Embryonic facial prominence (tissue), 1 donor: ENCODE data around the gene BATF2.
A peak's percentile ranks its signal among the peaks of the same experiment; 100 is the strongest.
"Not testable (repeated sequence)": the region's sequence is repeated elsewhere in the genome, so short reads cannot be mapped to it uniquely, and the experiment has no call there.

Source experiments
- DNase-seq: peaks from one replicate; pipeline ENCODE4 v3.0.0-alpha.2; 2016; ENCODE audit errors: extremely low spot score

The BATF2 gene

GRCh38 chr11:64996710-64997380 lies at the start of gene BATF2:
TSS of gene BATF2 (minus strand) at chr11:64996971. CDS start at chr11:64996914, 57 bp downstream.
- DNase-seq: no peak

GRCh38 chr11:65045728-65046127 lies 49.0 kb upstream of the BATF2 start:
- no peak for DNase-seq

GRCh38 chr11:65045061-65045460 lies 48.3 kb upstream of the BATF2 start:
- no peak for DNase-seq

GRCh38 chr11:65043881-65044501 lies 47.2 kb upstream of the BATF2 start:
- no peak for DNase-seq

GRCh38 chr11:65042891-65043290 lies 46.1 kb upstream of the BATF2 start:
- no peak for DNase-seq

- peak; percentile 68 for DNase-seq
Observed at GRCh38 chr11:65040847-65041622, 44.3 kb upstream of the BATF2 start, which contains the start of gene SAC3D1. TSS of gene SAC3D1 (plus strand) at chr11:65041210. CDS start at chr11:65041293, 83 bp downstream.

- no peak for DNase-seq
Observed at GRCh38 chr11:65040520-65040846, 43.7 kb upstream of the BATF2 start.

GRCh38 chr11:65036931-65037330 lies 40.2 kb upstream of the BATF2 start:
- no peak for DNase-seq

GRCh38 chr11:65035579-65035978 lies 38.8 kb upstream of the BATF2 start:
- DNase-seq: no peak

GRCh38 chr11:65034423-65034822 lies 37.7 kb upstream of the BATF2 start:
- no peak for DNase-seq

- DNase-seq: no peak
Observed at GRCh38 chr11:65032216-65032615, 35.4 kb upstream of the BATF2 start.

- DNase-seq: peak; percentile 94
Observed at GRCh38 chr11:65027213-65028067, 30.7 kb upstream of the BATF2 start, which contains the start of gene SNX15. TSS of gene SNX15 (plus strand) at chr11:65027439. CDS start at chr11:65027538, 99 bp downstream.

GRCh38 chr11:65026810-65027209 lies 30.0 kb upstream of the BATF2 start:
- no peak for DNase-seq

- not testable (repeated sequence) for DNase-seq
Observed at GRCh38 chr11:65023502-65023901, 26.7 kb upstream of the BATF2 start.

GRCh38 chr11:65021509-65021908 lies 24.7 kb upstream of the BATF2 start:
- no peak for DNase-seq

- no peak for DNase-seq
Observed at GRCh38 chr11:65021003-65021402, 24.2 kb upstream of the BATF2 start.

- no peak for DNase-seq
Observed at GRCh38 chr11:65019824-65020223, 23.1 kb upstream of the BATF2 start.

- DNase-seq: no peak
Observed at GRCh38 chr11:65017937-65018336, 21.2 kb upstream of the BATF2 start.

- DNase-seq: no peak
Observed at GRCh38 chr11:65016705-65017104, 19.9 kb upstream of the BATF2 start.

- no peak for DNase-seq
Observed at GRCh38 chr11:65014726-65015227, 18.0 kb upstream of the BATF2 start.

GRCh38 chr11:65013888-65014725 lies 17.3 kb upstream of the BATF2 start, which contains the start of gene ARL2:
TSS of gene ARL2 (plus strand) at chr11:65014160. CDS start at chr11:65014208, 48 bp downstream.
- DNase-seq: peak; percentile 81
